ENCODE data around the gene HSPBP1. TPM values are rescaled to one million over a fixed set of nuclear protein-coding genes. Genes with fewer than 3 reads are reported as not detected.

The HSPBP1 gene
- total RNA-seq, 1 experiment from 2014 or later: 63.0 TPM

DNA sequence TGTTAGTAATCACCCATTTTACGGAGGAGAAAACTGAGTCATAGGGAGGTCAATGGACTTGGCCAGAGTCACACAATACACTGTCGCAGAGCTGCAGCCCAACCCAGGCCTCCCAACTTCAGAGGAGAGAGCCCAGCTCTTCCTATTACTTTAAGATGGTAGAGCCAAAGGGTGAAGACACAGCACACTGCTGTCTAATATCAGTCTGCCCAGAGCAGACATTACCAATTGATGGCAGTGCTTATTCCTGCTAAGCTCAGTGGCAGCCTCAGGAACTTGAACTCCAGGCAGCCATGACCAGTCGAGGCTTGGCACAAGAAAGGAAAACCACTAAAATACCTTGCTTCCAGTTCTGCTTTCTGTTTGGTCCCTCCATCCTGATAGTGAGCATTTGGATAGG lies 26.8 kb upstream of the HSPBP1 start:
- Histone ChIP-seq H3K9me3 (ENCODE audit: control insufficient read depth in 1 of 2, insufficient read depth in 1 of 2, low read depth in 1 of 2, low read length in 2 of 2) (no peaks in the 10 kb centered on the region), H3K9ac (ENCODE audit: low read length) (no peak overlapping the region), H3K9me2 (ENCODE audit: insufficient read depth) (no peaks in the 10 kb centered on the region), H3K36me3 (ENCODE audit: control insufficient read depth in 1 of 2, insufficient read depth in 2 of 2, low read length in 2 of 2) (peaks cover 13 to 19% of the 10 kb centered on the region in 2 experiments; a peak in 3 of 4 replicates), H3K27ac (ENCODE audit: low read depth, low read length) (no peak overlapping the region), H2AFZ (ENCODE audit: low read depth, low read length, poor library complexity, severe bottlenecking) (no peak overlapping the region), H3K79me2 (ENCODE audit: insufficient read depth, low read length) (no peaks in the 10 kb centered on the region), H3K4me2 (ENCODE audit: low read length) (no peak overlapping the region), H3K4me1 (ENCODE audit: control insufficient read depth in 1 of 2, insufficient read depth in 2 of 2, low read length in 2 of 2) (peaks cover 0 to 4% of the 10 kb centered on the region in 2 experiments; a peak in 1 of 4 replicates), H4K20me1 (ENCODE audit: insufficient read depth) (no peaks in the 10 kb centered on the region), H3K4me3 (replicated peaks in 1 of 2; ENCODE audit: low read depth in 1 of 2, low read length in 2 of 2) (no peak overlapping the region), H3K27me3 (ENCODE audit: insufficient read depth, low read length) (no peaks in the 10 kb centered on the region)
- no TSS peak for BruUV-seq (replicated peaks)
- intact Hi-C loops (cut with micrococcal nuclease): no loop called here
- ATAC-seq: no peak
- no peak for TF ChIP-seq SIN3A (IDR thresholded peaks at IDR 0.05; ENCODE audit: low read depth)
- TF ChIP-seq, protein P1, sequence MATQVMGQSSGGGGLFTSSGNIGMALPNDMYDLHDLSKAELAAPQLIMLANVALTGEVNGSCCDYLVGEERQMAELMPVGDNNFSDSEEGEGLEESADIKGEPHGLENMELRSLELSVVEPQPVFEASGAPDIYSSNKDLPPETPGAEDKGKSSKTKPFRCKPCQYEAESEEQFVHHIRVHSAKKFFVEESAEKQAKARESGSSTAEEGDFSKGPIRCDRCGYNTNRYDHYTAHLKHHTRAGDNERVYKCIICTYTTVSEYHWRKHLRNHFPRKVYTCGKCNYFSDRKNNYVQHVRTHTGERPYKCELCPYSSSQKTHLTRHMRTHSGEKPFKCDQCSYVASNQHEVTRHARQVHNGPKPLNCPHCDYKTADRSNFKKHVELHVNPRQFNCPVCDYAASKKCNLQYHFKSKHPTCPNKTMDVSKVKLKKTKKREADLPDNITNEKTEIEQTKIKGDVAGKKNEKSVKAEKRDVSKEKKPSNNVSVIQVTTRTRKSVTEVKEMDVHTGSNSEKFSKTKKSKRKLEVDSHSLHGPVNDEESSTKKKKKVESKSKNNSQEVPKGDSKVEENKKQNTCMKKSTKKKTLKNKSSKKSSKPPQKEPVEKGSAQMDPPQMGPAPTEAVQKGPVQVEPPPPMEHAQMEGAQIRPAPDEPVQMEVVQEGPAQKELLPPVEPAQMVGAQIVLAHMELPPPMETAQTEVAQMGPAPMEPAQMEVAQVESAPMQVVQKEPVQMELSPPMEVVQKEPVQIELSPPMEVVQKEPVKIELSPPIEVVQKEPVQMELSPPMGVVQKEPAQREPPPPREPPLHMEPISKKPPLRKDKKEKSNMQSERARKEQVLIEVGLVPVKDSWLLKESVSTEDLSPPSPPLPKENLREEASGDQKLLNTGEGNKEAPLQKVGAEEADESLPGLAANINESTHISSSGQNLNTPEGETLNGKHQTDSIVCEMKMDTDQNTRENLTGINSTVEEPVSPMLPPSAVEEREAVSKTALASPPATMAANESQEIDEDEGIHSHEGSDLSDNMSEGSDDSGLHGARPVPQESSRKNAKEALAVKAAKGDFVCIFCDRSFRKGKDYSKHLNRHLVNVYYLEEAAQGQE (IDR thresholded peaks at IDR 0.05; ENCODE audit: low read depth): no peak
- no peak for TF ChIP-seq RAD21 (IDR thresholded peaks at IDR 0.05; ENCODE audit: low read depth)
- TF ChIP-seq POLR2A (IDR thresholded peaks at IDR 0.05; ENCODE audit: borderline replicate concordance, extremely low read depth, insufficient read depth, insufficient read length): no peak
- TF ChIP-seq, protein P2, sequence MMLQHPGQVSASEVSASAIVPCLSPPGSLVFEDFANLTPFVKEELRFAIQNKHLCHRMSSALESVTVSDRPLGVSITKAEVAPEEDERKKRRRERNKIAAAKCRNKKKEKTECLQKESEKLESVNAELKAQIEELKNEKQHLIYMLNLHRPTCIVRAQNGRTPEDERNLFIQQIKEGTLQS (IDR thresholded peaks at IDR 0.05): no peak
- no peak for TF ChIP-seq CEBPB (IDR thresholded peaks at IDR 0.05; ENCODE audit: low read depth)
- TF ChIP-seq EGR1 (IDR thresholded peaks at IDR 0.05; ENCODE audit: low read depth): no peak
- TF ChIP-seq SRF (IDR thresholded peaks at IDR 0.05; ENCODE audit: low read depth): no peak
- TF ChIP-seq SP1 (IDR thresholded peaks at IDR 0.05; ENCODE audit: low read depth): no peak
- no peak for TF ChIP-seq FOSL1 (IDR thresholded peaks at IDR 0.05; ENCODE audit: low read depth)
- TF ChIP-seq, protein P3, sequence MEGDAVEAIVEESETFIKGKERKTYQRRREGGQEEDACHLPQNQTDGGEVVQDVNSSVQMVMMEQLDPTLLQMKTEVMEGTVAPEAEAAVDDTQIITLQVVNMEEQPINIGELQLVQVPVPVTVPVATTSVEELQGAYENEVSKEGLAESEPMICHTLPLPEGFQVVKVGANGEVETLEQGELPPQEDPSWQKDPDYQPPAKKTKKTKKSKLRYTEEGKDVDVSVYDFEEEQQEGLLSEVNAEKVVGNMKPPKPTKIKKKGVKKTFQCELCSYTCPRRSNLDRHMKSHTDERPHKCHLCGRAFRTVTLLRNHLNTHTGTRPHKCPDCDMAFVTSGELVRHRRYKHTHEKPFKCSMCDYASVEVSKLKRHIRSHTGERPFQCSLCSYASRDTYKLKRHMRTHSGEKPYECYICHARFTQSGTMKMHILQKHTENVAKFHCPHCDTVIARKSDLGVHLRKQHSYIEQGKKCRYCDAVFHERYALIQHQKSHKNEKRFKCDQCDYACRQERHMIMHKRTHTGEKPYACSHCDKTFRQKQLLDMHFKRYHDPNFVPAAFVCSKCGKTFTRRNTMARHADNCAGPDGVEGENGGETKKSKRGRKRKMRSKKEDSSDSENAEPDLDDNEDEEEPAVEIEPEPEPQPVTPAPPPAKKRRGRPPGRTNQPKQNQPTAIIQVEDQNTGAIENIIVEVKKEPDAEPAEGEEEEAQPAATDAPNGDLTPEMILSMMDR (IDR thresholded peaks at IDR 0.05 in 2 of 3, conservative IDR thresholded peaks at IDR 0.05 in 1 of 3; ENCODE audit: borderline replicate concordance in 1 of 3, insufficient read depth in 1 of 3, low read depth in 2 of 3, low read length in 2 of 3): no peak
- TF ChIP-seq EZH2phosphoT487 (IDR thresholded peaks at IDR 0.05; ENCODE audit: borderline replicate concordance): no peak
- no peak for TF ChIP-seq CBX3 (IDR thresholded peaks at IDR 0.05; ENCODE audit: low read depth)
- TF ChIP-seq, protein P4, sequence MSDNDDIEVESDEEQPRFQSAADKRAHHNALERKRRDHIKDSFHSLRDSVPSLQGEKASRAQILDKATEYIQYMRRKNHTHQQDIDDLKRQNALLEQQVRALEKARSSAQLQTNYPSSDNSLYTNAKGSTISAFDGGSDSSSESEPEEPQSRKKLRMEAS (IDR thresholded peaks at IDR 0.05): no peak
- no peak for TF ChIP-seq YY1 (IDR thresholded peaks at IDR 0.05; ENCODE audit: extremely low read depth, insufficient replicate concordance, low read depth, low read length)
- TF ChIP-seq JUND (IDR thresholded peaks at IDR 0.05): no peak
- no peak for TF ChIP-seq POLR2AphosphoS5 (IDR thresholded peaks at IDR 0.05; ENCODE audit: low read depth, low read length)
- no peak for TF ChIP-seq EZH2 (IDR thresholded peaks at IDR 0.05)
- ChIA-PET POLR2A (no interaction called here), CTCF (no interaction called here), RAD21 (ENCODE audit: low non-redundant PET in 1 of 2, low total read pairs in 2 of 2, uncharacterized antibody in 2 of 2, unreplicated experiment in 2 of 2) (no interaction called here)
- DNase-seq (ENCODE audit: low read depth, low spot score): no peak
